Measurements from ENCODE around the gene TCL1B.

DNA sequence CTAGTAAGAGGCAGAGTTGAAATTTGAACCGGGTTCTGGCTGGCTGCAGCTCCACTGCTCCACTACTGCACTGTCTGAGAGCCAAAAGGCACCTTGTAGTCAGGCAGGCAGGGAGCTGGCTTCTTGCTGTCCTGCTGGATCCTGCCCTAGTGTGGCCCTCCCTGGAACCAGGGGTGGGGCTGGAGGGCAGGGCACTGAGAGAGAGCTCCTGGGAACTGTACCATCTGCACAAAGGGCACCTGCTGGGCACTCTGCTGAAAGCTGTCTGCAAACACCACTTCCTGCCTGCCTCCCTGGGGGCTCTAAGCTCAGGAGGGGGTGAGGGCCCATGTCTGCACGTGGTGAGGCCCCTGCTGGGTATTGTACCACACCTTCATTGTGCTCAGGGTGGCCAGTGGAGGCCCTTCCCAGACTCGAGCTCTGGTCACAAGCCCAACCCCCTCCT, 19.0 kb upstream of the TCL1B start:
- TF ChIP-seq POLR2AphosphoS5 (IDR thresholded peaks at IDR 0.05; ENCODE audit: low read depth, low read length): no peak
- TF ChIP-seq, protein P1, sequence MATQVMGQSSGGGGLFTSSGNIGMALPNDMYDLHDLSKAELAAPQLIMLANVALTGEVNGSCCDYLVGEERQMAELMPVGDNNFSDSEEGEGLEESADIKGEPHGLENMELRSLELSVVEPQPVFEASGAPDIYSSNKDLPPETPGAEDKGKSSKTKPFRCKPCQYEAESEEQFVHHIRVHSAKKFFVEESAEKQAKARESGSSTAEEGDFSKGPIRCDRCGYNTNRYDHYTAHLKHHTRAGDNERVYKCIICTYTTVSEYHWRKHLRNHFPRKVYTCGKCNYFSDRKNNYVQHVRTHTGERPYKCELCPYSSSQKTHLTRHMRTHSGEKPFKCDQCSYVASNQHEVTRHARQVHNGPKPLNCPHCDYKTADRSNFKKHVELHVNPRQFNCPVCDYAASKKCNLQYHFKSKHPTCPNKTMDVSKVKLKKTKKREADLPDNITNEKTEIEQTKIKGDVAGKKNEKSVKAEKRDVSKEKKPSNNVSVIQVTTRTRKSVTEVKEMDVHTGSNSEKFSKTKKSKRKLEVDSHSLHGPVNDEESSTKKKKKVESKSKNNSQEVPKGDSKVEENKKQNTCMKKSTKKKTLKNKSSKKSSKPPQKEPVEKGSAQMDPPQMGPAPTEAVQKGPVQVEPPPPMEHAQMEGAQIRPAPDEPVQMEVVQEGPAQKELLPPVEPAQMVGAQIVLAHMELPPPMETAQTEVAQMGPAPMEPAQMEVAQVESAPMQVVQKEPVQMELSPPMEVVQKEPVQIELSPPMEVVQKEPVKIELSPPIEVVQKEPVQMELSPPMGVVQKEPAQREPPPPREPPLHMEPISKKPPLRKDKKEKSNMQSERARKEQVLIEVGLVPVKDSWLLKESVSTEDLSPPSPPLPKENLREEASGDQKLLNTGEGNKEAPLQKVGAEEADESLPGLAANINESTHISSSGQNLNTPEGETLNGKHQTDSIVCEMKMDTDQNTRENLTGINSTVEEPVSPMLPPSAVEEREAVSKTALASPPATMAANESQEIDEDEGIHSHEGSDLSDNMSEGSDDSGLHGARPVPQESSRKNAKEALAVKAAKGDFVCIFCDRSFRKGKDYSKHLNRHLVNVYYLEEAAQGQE (IDR thresholded peaks at IDR 0.05; ENCODE audit: insufficient read depth in 1 of 2, low read depth in 2 of 2, low read length in 2 of 2): no peak
